Smooth muscle cell (in vitro differentiated cells): Measurements from ENCODE around the gene TARDBP. TPM values are rescaled to one million over a fixed set of nuclear protein-coding genes. Genes with fewer than 3 reads are reported as not detected.
"Not testable (repeated sequence)": the region's sequence is repeated elsewhere in the genome, so short reads cannot be mapped to it uniquely, and the experiment has no call there.

Source experiments
- DNase-seq: peaks from one replicate; lab custom pipeline; 2025; ENCODE audit not compliant: unreplicated experiment; lab: John Stamatoyannopoulos, UW
- H2AFZ ChIP-seq: fragments of 200-600 bp; sonication (generic); 2 replicates; pipeline ENCODE4 v1.6.0; 2016; ENCODE audit warnings: antibody characterized with exemption, low read depth, mild to moderate bottlenecking
- H3F3A ChIP-seq: fragments of 200-600 bp; sonication (generic); 2 replicates; pipeline ENCODE4 v1.6.0; 2017; ENCODE audit warnings: antibody characterized with exemption, low read depth
- H3K27ac ChIP-seq: fragments of 200-600 bp; sonication (generic); 2 replicates; pipeline ENCODE4 v1.5.1; 2016; ENCODE audit warnings: low read depth, mild to moderate bottlenecking
- H3K27me3 ChIP-seq: fragments of 200-600 bp; sonication (generic); 2 replicates; pipeline ENCODE4 v1.6.1; 2016; ENCODE audit warnings: low read depth, mild to moderate bottlenecking
- H3K36me3 ChIP-seq: fragments of 200-600 bp; sonication (generic); 2 replicates; pipeline ENCODE4 v1.5.1; 2016; ENCODE audit warnings: low read depth
- H3K4me1 ChIP-seq: fragments of 200-600 bp; sonication (generic); 2 replicates; pipeline ENCODE4 v1.5.1; 2016; ENCODE audit warnings: low read depth
- H3K4me2 ChIP-seq: fragments of 200-600 bp; sonication (generic); 2 replicates; pipeline ENCODE4 v1.6.0; 2016; ENCODE audit warnings: mild to moderate bottlenecking
- H3K4me3 ChIP-seq: fragments of 200-600 bp; sonication (generic); 2 replicates; pipeline ENCODE4 v1.5.1; 2016; ENCODE audit warnings: mild to moderate bottlenecking
- H3K79me2 ChIP-seq: fragments of 200-600 bp; sonication (generic); 2 replicates; pipeline ENCODE4 v1.6.0; 2016; ENCODE audit warnings: low read depth, mild to moderate bottlenecking
- H3K9ac ChIP-seq: fragments of 200-600 bp; sonication (generic); 2 replicates; pipeline ENCODE4 v1.6.0; 2016; ENCODE audit warnings: low read depth
- H3K9me3 ChIP-seq: fragments of 200-600 bp; sonication (generic); replicated peaks from 2 replicates; pipeline ENCODE4 v1.5.1; 2016; ENCODE audit warnings: low read depth
- H4K20me1 ChIP-seq: fragments of 200-600 bp; sonication (generic); 2 replicates; pipeline ENCODE4 v1.6.0; 2016; ENCODE audit warnings: low read depth
- CTCF ChIP-seq: fragments of 200-600 bp; sonication (generic); IDR thresholded peaks from 2 replicates; pipeline ENCODE4 v1.5.1; 2017; ENCODE audit warnings: borderline replicate concordance, mild to moderate bottlenecking, antibody characterized with exemption; ENCODE audit not compliant: insufficient read depth, poor library complexity, severe bottlenecking
- WGBS: methylation state at CpG from one replicate; pipeline ENCODE4 v1.1.7; 2016; ENCODE audit warnings: low lambda C conversion rate; 5-methylcytosine and 5-hydroxymethylcytosine counted together
- polyA plus RNA-seq: library from polyadenylated mRNA; unstranded; fragments of >200 nt; fragmentation: Nextera tagmentation; extraction: Ambion mirVana; gene quantifications from 2 replicates; pipeline ENCODE4 v1.2.1, GENCODE V29; 2016
- total RNA-seq: library from RNA; depleted of rRNA; stranded (reverse); fragments of >200 nt; gene quantifications from 2 replicates; pipeline ENCODE4 v1.2.3, GENCODE V29; 2014

TARDBP gene
- total and polyA plus RNA-seq, 2 experiments from 2014 or later, result 90.6 to 105 TPM

- DNase-seq, result no peak
- H3K27me3 ChIP-seq, result peaks cover 17% of the 10 kb centered on the region
- no peak overlapping the region for H3K4me2 ChIP-seq
- no peaks in the 10 kb centered on the region for H3K79me2 ChIP-seq
- no peak overlapping the region for H3K9ac ChIP-seq
- peaks cover 6% of the 10 kb centered on the region for H3K4me1 ChIP-seq
- H3F3A ChIP-seq, result no peaks in the 10 kb centered on the region
- H3K27ac ChIP-seq, result no peak overlapping the region
- no peaks in the 10 kb centered on the region for H3K36me3 ChIP-seq
- WGBS, result 90% methylated on average over 7 of the region's 7 CpGs
- TF ChIP-seq CTCF, result no peak
- H3K4me3 ChIP-seq, result no peak overlapping the region
- no peaks in the 10 kb centered on the region for H4K20me1 ChIP-seq
- no peak overlapping the region for H2AFZ ChIP-seq
- no peaks in the 10 kb centered on the region for H3K9me3 ChIP-seq
These were observed 25.9 kb upstream of the TARDBP start for GRCh38 chr1:10986525-10986890.

DNA sequence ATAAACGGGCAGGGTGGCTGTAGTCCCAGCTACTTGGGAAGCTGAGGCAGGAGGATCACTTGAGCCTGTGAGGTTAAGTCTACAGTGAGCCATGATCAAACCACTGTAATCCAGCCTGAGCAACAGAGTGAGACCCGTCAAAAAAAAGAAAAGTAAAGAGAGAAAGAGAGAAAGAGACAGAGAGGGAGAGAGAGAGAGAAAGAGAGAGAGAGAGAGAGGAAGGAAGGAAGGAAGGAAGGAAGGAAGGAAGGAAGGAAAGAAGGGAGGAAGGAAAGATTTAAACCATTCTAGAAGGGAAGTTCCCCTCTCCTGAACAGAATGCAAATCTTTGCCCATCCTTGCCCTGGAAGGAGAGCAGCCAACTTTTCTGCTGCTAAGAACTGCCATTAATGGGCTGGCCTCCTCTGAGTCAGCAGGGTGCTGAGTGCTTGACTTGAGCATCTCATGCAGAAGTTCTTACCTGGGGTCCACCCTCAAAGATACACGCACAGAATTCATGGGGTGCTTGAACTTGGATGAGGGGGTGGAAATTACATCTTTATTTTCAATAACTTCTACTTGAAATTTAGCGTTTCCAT, 24.5 kb upstream of the TARDBP start:
- WGBS, result 80% methylated on average over 4 of the region's 4 CpGs
- Histone ChIP-seq H3K4me3 (no peak overlapping the region), H3K4me2 (no peak overlapping the region), H3F3A (no peaks in the 10 kb centered on the region), H3K27ac (no peak overlapping the region), H3K36me3 (no peaks in the 10 kb centered on the region), H4K20me1 (no peaks in the 10 kb centered on the region), H3K9me3 (no peaks in the 10 kb centered on the region), H3K27me3 (peaks cover 13% of the 10 kb centered on the region), H3K4me1 (no peaks in the 10 kb centered on the region), H2AFZ (no peak overlapping the region), H3K9ac (no peak overlapping the region), H3K79me2 (no peaks in the 10 kb centered on the region)
- no peak for TF ChIP-seq CTCF
- DNase-seq, result no peak

- Histone ChIP-seq H3K4me3 (no peak overlapping the region), H3K27me3 (peaks cover 13% of the 10 kb centered on the region), H3K4me2 (no peak overlapping the region), H3K79me2 (no peaks in the 10 kb centered on the region), H3F3A (no peaks in the 10 kb centered on the region), H3K9me3 (no peaks in the 10 kb centered on the region), H3K9ac (no peak overlapping the region), H4K20me1 (no peaks in the 10 kb centered on the region), H3K36me3 (no peaks in the 10 kb centered on the region), H3K27ac (no peak overlapping the region), H2AFZ (no peak overlapping the region), H3K4me1 (no peaks in the 10 kb centered on the region)
- no peak for DNase-seq
- TF ChIP-seq CTCF, result no peak
- 94% methylated on average over 5 of the region's 5 CpGs for WGBS
These were observed 23.4 kb upstream of the TARDBP start for GRCh38 chr1:10989095-10989494.

- not testable (repeated sequence) for H3K4me3 ChIP-seq, H4K20me1 ChIP-seq, H3K79me2 ChIP-seq, H3K4me2 ChIP-seq, H3K9ac ChIP-seq, DNase-seq, H3K9me3 ChIP-seq, H3K36me3 ChIP-seq, H2AFZ ChIP-seq, H3F3A ChIP-seq, H3K4me1 ChIP-seq, H3K27ac ChIP-seq
- peaks cover 13% of the 10 kb centered on the region for H3K27me3 ChIP-seq
- WGBS, result 78% methylated on average over 6 of the region's 6 CpGs
These were observed 22.4 kb upstream of the TARDBP start for GRCh38 chr1:10989920-10990516.
